ENCODE results near the gene PEDS1.
A peak's percentile ranks its signal among the peaks of the same experiment; 100 is the strongest.
"Not testable (repeated sequence)": the region's sequence is repeated elsewhere in the genome, so short reads cannot be mapped to it uniquely, and the experiment has no call there.

Gene PEDS1

DNA sequence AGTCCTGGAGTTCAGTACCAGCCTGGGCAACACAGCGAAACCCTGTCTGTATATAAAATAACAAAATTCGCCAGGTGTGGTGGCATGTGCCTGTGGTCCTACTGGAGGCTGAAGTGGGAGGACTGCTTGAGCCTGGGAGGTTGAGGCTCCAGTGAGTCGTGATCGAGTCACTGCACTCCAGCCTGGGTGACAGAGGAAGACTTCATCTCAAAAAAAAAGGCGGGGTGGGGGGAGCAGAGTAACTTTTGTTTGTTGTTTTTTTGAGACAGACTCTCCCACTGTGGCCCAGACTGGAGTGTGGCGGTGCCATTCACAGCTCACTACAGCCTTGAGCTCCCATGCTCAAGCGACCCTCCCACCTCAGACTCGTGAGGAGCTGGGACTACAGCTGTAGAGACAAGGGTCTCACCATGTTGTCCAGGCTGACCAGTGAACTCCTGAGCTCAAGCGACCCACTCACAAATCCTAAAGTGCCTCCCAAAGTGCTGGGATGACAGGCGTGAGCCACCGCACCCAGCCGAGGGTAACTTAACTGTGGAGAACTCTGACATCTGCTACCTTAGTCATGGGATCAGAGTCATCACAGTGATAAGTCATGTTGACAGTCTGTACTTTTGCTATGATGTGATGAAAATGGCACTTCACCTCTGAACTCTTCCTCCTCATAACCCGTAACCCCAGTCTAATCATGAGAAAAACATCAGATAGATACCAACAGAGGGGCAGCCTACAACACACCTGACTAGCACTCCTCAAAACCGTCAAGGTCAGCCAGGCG is 16.5 kb downstream of the PEDS1 start:
- Histone ChIP-seq H3K27me3 (ENCODE audit: insufficient read depth, low read depth) (no peaks in the 10 kb centered on the region), H3K27ac (no peak overlapping the region), H3K79me2 (ENCODE audit: insufficient read depth, low read depth) (no peaks in the 10 kb centered on the region), H3K4me1 (ENCODE audit: low read depth, poor library complexity, severe bottlenecking) (no peaks in the 10 kb centered on the region), H3K4me2 (no peak overlapping the region), H3K36me3 (ENCODE audit: insufficient read depth) (no peaks in the 10 kb centered on the region), H3K4me3 (IDR thresholded peaks at IDR 0.05; ENCODE audit: insufficient read depth, low read depth, low read length) (no peak overlapping the region), H2AFZ (ENCODE audit: low read depth) (no peak overlapping the region), H3K9ac (no peak overlapping the region), H4K20me1 (ENCODE audit: insufficient read depth) (no peaks in the 10 kb centered on the region)
- TF ChIP-seq, protein P1, sequence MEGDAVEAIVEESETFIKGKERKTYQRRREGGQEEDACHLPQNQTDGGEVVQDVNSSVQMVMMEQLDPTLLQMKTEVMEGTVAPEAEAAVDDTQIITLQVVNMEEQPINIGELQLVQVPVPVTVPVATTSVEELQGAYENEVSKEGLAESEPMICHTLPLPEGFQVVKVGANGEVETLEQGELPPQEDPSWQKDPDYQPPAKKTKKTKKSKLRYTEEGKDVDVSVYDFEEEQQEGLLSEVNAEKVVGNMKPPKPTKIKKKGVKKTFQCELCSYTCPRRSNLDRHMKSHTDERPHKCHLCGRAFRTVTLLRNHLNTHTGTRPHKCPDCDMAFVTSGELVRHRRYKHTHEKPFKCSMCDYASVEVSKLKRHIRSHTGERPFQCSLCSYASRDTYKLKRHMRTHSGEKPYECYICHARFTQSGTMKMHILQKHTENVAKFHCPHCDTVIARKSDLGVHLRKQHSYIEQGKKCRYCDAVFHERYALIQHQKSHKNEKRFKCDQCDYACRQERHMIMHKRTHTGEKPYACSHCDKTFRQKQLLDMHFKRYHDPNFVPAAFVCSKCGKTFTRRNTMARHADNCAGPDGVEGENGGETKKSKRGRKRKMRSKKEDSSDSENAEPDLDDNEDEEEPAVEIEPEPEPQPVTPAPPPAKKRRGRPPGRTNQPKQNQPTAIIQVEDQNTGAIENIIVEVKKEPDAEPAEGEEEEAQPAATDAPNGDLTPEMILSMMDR (conservative IDR thresholded peaks at IDR 0.05; ENCODE audit: low read depth, low read length) = no peak

DNA sequence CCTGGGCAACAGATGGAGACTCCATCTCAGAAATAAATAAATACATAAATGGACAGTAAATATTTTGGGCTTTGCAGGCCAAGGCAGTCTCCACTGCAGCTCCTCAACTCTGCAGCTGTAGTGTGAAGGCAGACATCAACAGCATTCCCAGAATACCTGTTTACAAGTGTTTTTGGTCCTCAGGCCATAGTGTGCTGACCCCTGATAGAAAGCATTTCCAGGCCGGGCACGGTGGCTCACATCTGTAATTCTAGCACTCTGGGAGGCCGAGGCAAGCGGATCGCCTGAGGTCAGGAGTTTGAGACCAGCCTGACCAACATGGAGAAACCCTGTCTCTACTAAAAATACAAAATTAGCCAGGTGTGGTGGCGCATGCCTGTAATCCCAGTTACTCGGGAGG is 18.4 kb downstream of the PEDS1 start:
- H3K9ac ChIP-seq; H3K27ac ChIP-seq; H4K20me1 ChIP-seq (ENCODE audit: insufficient read depth); H3K4me1 ChIP-seq (ENCODE audit: low read depth, poor library complexity, severe bottlenecking); H2AFZ ChIP-seq (ENCODE audit: low read depth); H3K27me3 ChIP-seq (ENCODE audit: insufficient read depth, low read depth); H3K36me3 ChIP-seq (ENCODE audit: insufficient read depth); H3K4me2 ChIP-seq; H3K79me2 ChIP-seq (ENCODE audit: insufficient read depth, low read depth); H3K4me3 ChIP-seq (IDR thresholded peaks at IDR 0.05; ENCODE audit: insufficient read depth, low read depth, low read length): not testable (repeated sequence)

DNA sequence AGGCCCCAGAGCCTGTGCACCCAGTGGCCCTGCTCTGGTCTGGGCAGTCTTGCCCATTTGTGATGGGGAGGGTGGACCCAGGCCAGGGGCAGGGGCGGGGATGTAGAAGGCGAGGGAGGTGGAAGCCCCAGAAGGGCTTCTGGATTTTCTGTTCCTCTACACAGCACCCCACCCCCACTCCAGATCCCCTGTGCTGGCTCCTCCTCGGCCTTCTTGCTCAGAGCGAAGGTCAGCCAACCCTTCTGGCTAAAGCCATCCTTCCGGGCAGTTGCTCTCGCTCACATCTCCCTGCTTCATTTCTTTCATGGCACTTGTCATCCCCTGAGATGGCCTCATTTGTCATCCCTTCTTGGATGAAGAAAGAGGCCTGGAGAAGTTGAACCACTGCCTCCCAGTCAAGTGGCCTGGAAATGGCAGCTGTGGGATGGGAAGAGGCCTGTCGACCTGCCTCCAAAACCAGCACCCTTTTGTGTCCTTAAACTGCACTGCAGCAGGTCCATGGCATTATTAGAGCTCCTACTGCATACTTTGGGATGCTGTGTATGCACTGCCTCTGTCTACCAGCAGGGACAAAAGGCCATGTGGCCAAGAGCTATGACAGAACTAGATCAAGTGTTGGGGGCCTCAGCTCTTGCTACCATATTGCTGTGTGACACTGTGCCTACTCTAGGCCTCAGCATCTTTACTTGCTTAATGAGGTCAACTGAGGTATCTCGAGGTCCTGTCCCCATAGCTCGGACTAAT is 19.9 kb downstream of the PEDS1 start:
- TF ChIP-seq, protein P1 (conservative IDR thresholded peaks at IDR 0.05; ENCODE audit: low read depth, low read length) = peak; percentile 21; the same call in 1 of the 2 replicates
- no peaks in the 10 kb centered on the region for H4K20me1 ChIP-seq (ENCODE audit: insufficient read depth)
- no peak overlapping the region for H3K27ac ChIP-seq
- no peak overlapping the region for H3K4me3 ChIP-seq (IDR thresholded peaks at IDR 0.05; ENCODE audit: insufficient read depth, low read depth, low read length)
- H3K79me2 ChIP-seq (ENCODE audit: insufficient read depth, low read depth) = no peaks in the 10 kb centered on the region
- no peaks in the 10 kb centered on the region for H3K36me3 ChIP-seq (ENCODE audit: insufficient read depth)
- no peaks in the 10 kb centered on the region for H3K4me1 ChIP-seq (ENCODE audit: low read depth, poor library complexity, severe bottlenecking)
- no peak overlapping the region for H3K4me2 ChIP-seq
- H2AFZ ChIP-seq (ENCODE audit: low read depth) = no peak overlapping the region
- H3K27me3 ChIP-seq (ENCODE audit: insufficient read depth, low read depth) = no peaks in the 10 kb centered on the region
- no peak overlapping the region for H3K9ac ChIP-seq

DNA sequence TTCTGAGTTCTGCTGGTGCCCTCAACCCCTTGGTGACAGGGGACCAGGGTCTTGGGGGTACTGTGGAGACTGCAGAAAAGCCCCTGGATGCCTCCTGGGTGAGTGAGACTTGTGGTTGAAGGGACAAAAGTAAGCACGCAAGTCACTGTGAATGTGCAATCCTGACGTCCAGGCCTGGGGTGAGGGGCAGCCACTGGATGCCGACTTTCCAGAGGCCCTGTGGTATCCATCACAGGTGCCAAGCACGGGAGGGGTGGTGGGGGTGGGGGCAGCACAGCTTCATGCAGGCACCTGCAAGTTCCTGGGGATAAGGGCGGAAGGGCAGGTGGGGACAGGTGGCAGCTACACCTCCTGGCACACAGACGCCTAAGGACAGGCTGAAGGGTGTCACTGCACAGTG is 20.5 kb downstream of the PEDS1 start:
- Histone ChIP-seq H2AFZ (ENCODE audit: low read depth) (no peak overlapping the region), H4K20me1 (ENCODE audit: insufficient read depth) (no peaks in the 10 kb centered on the region; the same call in 1 of the 2 replicates), H3K4me2 (no peak overlapping the region), H3K9ac (no peak overlapping the region), H3K27ac (no peak overlapping the region), H3K4me3 (IDR thresholded peaks at IDR 0.05; ENCODE audit: insufficient read depth, low read depth, low read length) (no peak overlapping the region), H3K79me2 (ENCODE audit: insufficient read depth, low read depth) (no peaks in the 10 kb centered on the region), H3K4me1 (ENCODE audit: low read depth, poor library complexity, severe bottlenecking) (no peaks in the 10 kb centered on the region), H3K36me3 (ENCODE audit: insufficient read depth) (no peaks in the 10 kb centered on the region; the same call in 1 of the 2 replicates), H3K27me3 (ENCODE audit: insufficient read depth, low read depth) (no peaks in the 10 kb centered on the region)
- TF ChIP-seq, protein P1 (conservative IDR thresholded peaks at IDR 0.05; ENCODE audit: low read depth, low read length) = no peak
